GM12892 (cell line): Measurements from ENCODE around the gene GPATCH1.

Experiments
- POLR2A ChIP-seq: IDR thresholded peaks from 2 replicates; pipeline ENCODE4 v1.6.1; 2011; ENCODE audit warnings: low read depth, low read length, control low read depth
- TAF1 ChIP-seq: IDR thresholded peaks from 2 replicates; pipeline ENCODE4 v1.6.1; 2011; ENCODE audit warnings: low read depth, mild to moderate bottlenecking, control low read depth, low read length, borderline replicate concordance

- no peak for TF ChIP-seq POLR2A
- no peak for TF ChIP-seq TAF1
Observed at GRCh38 chr19:33161201-33161600, 80.2 kb downstream of the GPATCH1 start.
